SK-N-SH treated with all-trans-retinoic acid at 6 μM for 48 hours (cell line): ENCODE measurements around the gene RRBP1.

ENCODE experiments used
- ATAC-seq: fragments of 200-7000 bp; cut with Tn5 transposase; 3 replicates; pipeline ENCODE4 v1.9.1; 2020; ENCODE audit warnings: mild to moderate bottlenecking, moderate library complexity
- ARNTL ChIP-seq: fragments of 450-650 bp; formaldehyde crosslinking; IDR thresholded peaks from 2 replicates; pipeline ENCODE4 v1.5.0; 2020; ENCODE audit warnings: low read depth, mild to moderate bottlenecking, moderate library complexity, borderline replicate concordance
- BACH2 ChIP-seq: fragments of 250-450 bp; sonication (Bioruptor Pico); IDR thresholded peaks from 2 replicates; pipeline ENCODE4 v1.9.0; 2021; ENCODE audit warnings: mild to moderate bottlenecking, borderline replicate concordance
- CREB5 ChIP-seq: fragments of 250-450 bp; sonication (Bioruptor Pico); IDR thresholded peaks from 2 replicates; pipeline ENCODE4 v1.5.1; 2020; ENCODE audit warnings: low read depth, mild to moderate bottlenecking, moderate library complexity
- CSDC2 ChIP-seq: fragments of 250-450 bp; sonication (Bioruptor Pico); IDR thresholded peaks from 2 replicates; pipeline ENCODE4 v1.5.0; 2020; ENCODE audit warnings: mild to moderate bottlenecking, moderate library complexity
- CSRNP3 ChIP-seq: fragments of 250-450 bp; sonication (Bioruptor Pico); IDR thresholded peaks from 2 replicates; pipeline ENCODE4 v1.5.1; 2021; ENCODE audit warnings: mild to moderate bottlenecking, moderate library complexity
- ESRRG ChIP-seq: fragments of 250-450 bp; sonication (Bioruptor Pico); IDR thresholded peaks from 2 replicates; pipeline ENCODE4 v1.6.1; 2021; ENCODE audit warnings: mild to moderate bottlenecking
- GLIS3 ChIP-seq: fragments of 250-450 bp; sonication (Bioruptor Pico); IDR thresholded peaks from 2 replicates; pipeline ENCODE4 v1.5.0; 2020; ENCODE audit warnings: mild to moderate bottlenecking, moderate library complexity
- ISL1 ChIP-seq: fragments of 250-450 bp; sonication (Bioruptor Pico); IDR thresholded peaks from 2 replicates; pipeline ENCODE4 v2.1.2; 2022; ENCODE audit warnings: mild to moderate bottlenecking, moderate library complexity
- PATZ1 ChIP-seq: fragments of 250-450 bp; sonication (Bioruptor Pico); IDR thresholded peaks from 2 replicates; pipeline ENCODE4 v1.8.0; 2020; ENCODE audit warnings: mild to moderate bottlenecking, moderate library complexity, borderline replicate concordance
- POU6F1 ChIP-seq: fragments of 250-450 bp; sonication (Bioruptor Pico); IDR thresholded peaks from 2 replicates; pipeline ENCODE4 v1.8.0; 2021; ENCODE audit warnings: low read depth, mild to moderate bottlenecking, moderate library complexity, borderline replicate concordance
- PPARA ChIP-seq: fragments of 250-450 bp; sonication (Bioruptor Pico); IDR thresholded peaks from 2 replicates; pipeline ENCODE4 v1.5.0; 2020; ENCODE audit warnings: mild to moderate bottlenecking, borderline replicate concordance
- RARB ChIP-seq: fragments of 250-450 bp; sonication (Bioruptor Pico); IDR thresholded peaks from 2 replicates; pipeline ENCODE4 v1.8.0; 2021; ENCODE audit warnings: mild to moderate bottlenecking, moderate library complexity
- TCF4 ChIP-seq: fragments of 250-450 bp; sonication (Bioruptor Pico); IDR thresholded peaks from 2 replicates; pipeline ENCODE4 v1.8.0; 2021; ENCODE audit warnings: mild to moderate bottlenecking, moderate library complexity, borderline replicate concordance
- TOX ChIP-seq: fragments of 250-450 bp; sonication (Bioruptor Pico); IDR thresholded peaks from 2 replicates; pipeline ENCODE4 v1.8.0; 2021; ENCODE audit warnings: mild to moderate bottlenecking, moderate library complexity, borderline replicate concordance
- TSHZ2 ChIP-seq: fragments of 250-450 bp; sonication (Bioruptor Pico); IDR thresholded peaks from 2 replicates; pipeline ENCODE4 v1.5.0; 2020; ENCODE audit warnings: mild to moderate bottlenecking, moderate library complexity
- ZC3H10 ChIP-seq: fragments of 250-450 bp; sonication (Bioruptor Pico); IDR thresholded peaks from 2 replicates; pipeline ENCODE4 v1.5.1; 2021; ENCODE audit warnings: mild to moderate bottlenecking, moderate library complexity
- ZFP3 ChIP-seq: fragments of 250-450 bp; sonication (Bioruptor Pico); IDR thresholded peaks from 2 replicates; pipeline ENCODE4 v1.5.0; 2020; ENCODE audit warnings: mild to moderate bottlenecking, moderate library complexity
- ZFP30 ChIP-seq: fragments of 450-650 bp; formaldehyde crosslinking; IDR thresholded peaks from 2 replicates; pipeline ENCODE4 v1.5.0; 2022; ENCODE audit warnings: mild to moderate bottlenecking, moderate library complexity
- ZNF565 ChIP-seq: fragments of 450-650 bp; formaldehyde crosslinking; conservative IDR thresholded peaks from 2 replicates; pipeline ENCODE4 v1.5.0; 2020; ENCODE audit warnings: low read depth, mild to moderate bottlenecking, moderate library complexity
- ZNF70 ChIP-seq: fragments of 450-650 bp; formaldehyde crosslinking; IDR thresholded peaks from 2 replicates; pipeline ENCODE4 v1.5.0; 2020; ENCODE audit warnings: mild to moderate bottlenecking, moderate library complexity
- ZNF8 ChIP-seq: fragments of 450-650 bp; formaldehyde crosslinking; IDR thresholded peaks from 2 replicates; pipeline ENCODE4 v1.5.0; 2020; ENCODE audit warnings: mild to moderate bottlenecking, moderate library complexity

RRBP1 gene

GRCh38 chr20:17646209-17646960, 35.7 kb downstream of the RRBP1 start:
- no peak for ATAC-seq
- no peak for TF ChIP-seq BACH2 (CRISPR knock-in tag)
- TF ChIP-seq ESRRG (CRISPR knock-in tag): no peak
- TF ChIP-seq PATZ1 (CRISPR knock-in tag): no peak
- no peak for TF ChIP-seq ZNF8 (CRISPR knock-in tag)
- no peak for TF ChIP-seq CSDC2
- TF ChIP-seq ZFP3 (CRISPR knock-in tag): no peak
- TF ChIP-seq ZC3H10 (CRISPR knock-in tag): no peak
- no peak for TF ChIP-seq ZNF70 (CRISPR knock-in tag)
- no peak for TF ChIP-seq RARB (CRISPR knock-in tag)
- TF ChIP-seq GLIS3: no peak
- no peak for TF ChIP-seq ARNTL (CRISPR knock-in tag)

- TF ChIP-seq CSRNP3 (no peak), CREB5 (CRISPR knock-in tag) (no peak), TCF4 (CRISPR knock-in tag) (no peak), PPARA (no peak), ZFP30 (CRISPR knock-in tag) (no peak), GLIS3 (no peak), PATZ1 (CRISPR knock-in tag) (no peak), ZFP3 (CRISPR knock-in tag) (no peak), ARNTL (CRISPR knock-in tag) (no peak), ZC3H10 (CRISPR knock-in tag) (no peak), ISL1 (CRISPR knock-in tag) (no peak), ZNF8 (CRISPR knock-in tag) (no peak), TOX (CRISPR knock-in tag) (no peak), POU6F1 (CRISPR knock-in tag) (no peak), ZNF70 (CRISPR knock-in tag) (no peak), ZNF565 (CRISPR knock-in tag) (no peak)
- no peak for ATAC-seq
Observed at GRCh38 chr20:17645546-17646208, 36.4 kb downstream of the RRBP1 start.

GRCh38 chr20:17645010-17645409, 37.0 kb downstream of the RRBP1 start:
- ATAC-seq: no peak
- TF ChIP-seq TSHZ2 (no peak), BACH2 (CRISPR knock-in tag) (no peak), ESRRG (CRISPR knock-in tag) (no peak), TCF4 (CRISPR knock-in tag) (no peak)
